ENCODE results near the gene NLGN1. TPM values are rescaled to one million over a fixed set of nuclear protein-coding genes. Genes with fewer than 3 reads are reported as not detected.

The NLGN1 gene
- polyA plus RNA-seq, 12 donors, result 1.3 to 4.3 (median 1.9) TPM; not detected in 1

GRCh38 chr3:173983343-173983742 is 585.8 kb downstream of the NLGN1 start:
- no peak for DNase-seq

- no peak for DNase-seq
Observed at GRCh38 chr3:173986861-173987410, 589.4 kb downstream of the NLGN1 start.

- no peak for DNase-seq
Observed at GRCh38 chr3:173988909-173989308, 591.4 kb downstream of the NLGN1 start.

- DNase-seq, result no peak
Observed at GRCh38 chr3:173992416-173992815, 594.9 kb downstream of the NLGN1 start.

- DNase-seq, result peak; percentile 30
Observed at GRCh38 chr3:173993299-173993698, 595.8 kb downstream of the NLGN1 start.

- DNase-seq, result no peak
Observed at GRCh38 chr3:174000675-174001074, 603.1 kb downstream of the NLGN1 start.

- no peak for DNase-seq
Observed at GRCh38 chr3:174002543-174002942, 605.0 kb downstream of the NLGN1 start.

- no peak for DNase-seq
Observed at GRCh38 chr3:174010907-174011306, 613.4 kb downstream of the NLGN1 start.

GRCh38 chr3:174016186-174016585 is 618.6 kb downstream of the NLGN1 start:
- no peak for DNase-seq

GRCh38 chr3:174020156-174020555 is 622.6 kb downstream of the NLGN1 start:
- DNase-seq, result peak; percentile 45

GRCh38 chr3:174023421-174023820 is 625.9 kb downstream of the NLGN1 start:
- DNase-seq, result no peak

- no peak for DNase-seq
Observed at GRCh38 chr3:174028673-174029072, 631.1 kb downstream of the NLGN1 start.

- DNase-seq, result no peak
Observed at GRCh38 chr3:174035328-174035886, 637.9 kb downstream of the NLGN1 start.

- no peak for DNase-seq
Observed at GRCh38 chr3:174046311-174046710, 648.8 kb downstream of the NLGN1 start.

GRCh38 chr3:174049472-174049871 is 651.9 kb downstream of the NLGN1 start:
- DNase-seq, result no peak

- DNase-seq, result no peak
Observed at GRCh38 chr3:174051191-174051590, 653.6 kb downstream of the NLGN1 start.

- no peak for DNase-seq
Observed at GRCh38 chr3:174058804-174059203, 661.3 kb downstream of the NLGN1 start.

GRCh38 chr3:174060431-174060830 is 662.9 kb downstream of the NLGN1 start:
- DNase-seq, result no peak

- no peak for DNase-seq
Observed at GRCh38 chr3:174061162-174061561, 663.6 kb downstream of the NLGN1 start.

- DNase-seq, result no peak
Observed at GRCh38 chr3:174061731-174062130, 664.2 kb downstream of the NLGN1 start.

GRCh38 chr3:174062923-174063322 is 665.4 kb downstream of the NLGN1 start:
- no peak for DNase-seq

- no peak for DNase-seq
Observed at GRCh38 chr3:174068035-174068434, 670.5 kb downstream of the NLGN1 start.

- no peak for DNase-seq
Observed at GRCh38 chr3:174072675-174073074, 675.1 kb downstream of the NLGN1 start.

- no peak for DNase-seq
Observed at GRCh38 chr3:174083706-174084105, 686.2 kb downstream of the NLGN1 start.

All from muscle of arm (tissue), 12 donors.